Psoas muscle (tissue), 8 donors: ENCODE measurements around the gene MIAT. TPM values are rescaled to one million over a fixed set of nuclear protein-coding genes. Genes with fewer than 3 reads are reported as not detected.
A peak's percentile ranks its signal among the peaks of the same experiment; 100 is the strongest.
"Not testable (repeated sequence)": the region's sequence is repeated elsewhere in the genome, so short reads cannot be mapped to it uniquely, and the experiment has no call there.

ENCODE experiments used
- ATAC-seq, 4 donors: fragments of 200-7000 bp; cut with Tn5 transposase; one replicate each; pipeline ENCODE4 v1.9.1; 2020; ENCODE audit warnings: moderate library complexity in 3 of 4, mild to moderate bottlenecking in 2 of 4
- DNase-seq, 2 donors: peaks; one replicate each; pipeline ENCODE4 v3.0.0-alpha.2; 2020
- H3K27ac ChIP-seq: fragments of 200-600 bp; one replicate; pipeline ENCODE4 v1.8.0; 2022
- H3K27me3 ChIP-seq, 3 donors: fragments of 200-600 bp in 1 of 3; one replicate each; pipeline versions ENCODE4 v1.6.1 to v1.8.0; 2013 to 2022; ENCODE audit warnings: low read length in 2 of 3, mild to moderate bottlenecking in 2 of 3, moderate library complexity in 1 of 3; ENCODE audit not compliant: insufficient read depth in 3 of 3
- H3K36me3 ChIP-seq, 2 donors: fragments of 200-600 bp in 1 of 2; one replicate each; pipeline versions ENCODE4 v1.6.1 to v1.8.0; 2013 to 2022; ENCODE audit warnings: low read depth in 1 of 2, mild to moderate bottlenecking in 1 of 2, moderate library complexity in 1 of 2; ENCODE audit not compliant: insufficient read depth in 1 of 2
- H3K4me1 ChIP-seq: fragments of 200-600 bp; one replicate; pipeline ENCODE4 v1.8.0; 2022
- H3K4me3 ChIP-seq: fragments of 200-600 bp; one replicate; pipeline ENCODE4 v1.8.0; 2022; ENCODE audit warnings: mild to moderate bottlenecking
- H3K9me3 ChIP-seq: fragments of 200-600 bp; one replicate; pipeline ENCODE4 v1.8.0; 2022
- WGBS, 3 donors: extraction: QIAGEN DNeasy Blood & Tissue Kit; methylation state at CpG; one replicate each; pipeline versions ENCODE4 v1.1.6 to v1.1.7; 2013; 5-methylcytosine and 5-hydroxymethylcytosine counted together
- intact Hi-C, 2 donors: fragments of 100-400 bp; cut with DNase I; formaldehyde crosslinking; loops; one replicate each; pipeline versions ENCODE4 v1.11.0 to v1.14.2; 2022
- polyA plus RNA-seq, 3 donors: library from polyadenylated mRNA; stranded (reverse); fragments of 200-250 nt; gene quantifications; one replicate each; pipeline ENCODE4 v1.2.3, GENCODE V29; 2013
- total RNA-seq, 4 donors: library from RNA; stranded (reverse); fragmentation: NEBNext Ultra II Directional in 2 of 4; extraction: Animal tissue kit (Norgen Biotek cat#: 25700) in 2 of 4; gene quantifications; one replicate each; pipeline versions ENCODE4 v1.2.1 to v1.2.4, GENCODE V29; 2021 to 2023
- TF ChIP-seq, protein P1 (sequence below): fragments of 200-600 bp; IDR thresholded peaks from one replicate; pipeline ENCODE4 v1.8.0; 2022; ENCODE audit warnings: antibody characterized with exemption
- donor health status: healthy with polysubstance abuse.
- donor health status: DM: no; HTN: no; CAD: no; lungs with moderate emphysema.
- donor health status: Bipolar disorder and iron deficiency.
- donor health status: healthy.
- donor health status: DM: yes; HTN: yes; CAD: no.
- donor health status: DM: no; HTN: no; CAD: no.
- donor health status: DM: no; HTN: no; CAD: no.
- donor health status: DM: yes; HTN: yes; CAD: no.

MIAT gene
- total and polyA plus RNA-seq, 7 donors = 0.04 to 0.59 (median 0.30) TPM

DNA sequence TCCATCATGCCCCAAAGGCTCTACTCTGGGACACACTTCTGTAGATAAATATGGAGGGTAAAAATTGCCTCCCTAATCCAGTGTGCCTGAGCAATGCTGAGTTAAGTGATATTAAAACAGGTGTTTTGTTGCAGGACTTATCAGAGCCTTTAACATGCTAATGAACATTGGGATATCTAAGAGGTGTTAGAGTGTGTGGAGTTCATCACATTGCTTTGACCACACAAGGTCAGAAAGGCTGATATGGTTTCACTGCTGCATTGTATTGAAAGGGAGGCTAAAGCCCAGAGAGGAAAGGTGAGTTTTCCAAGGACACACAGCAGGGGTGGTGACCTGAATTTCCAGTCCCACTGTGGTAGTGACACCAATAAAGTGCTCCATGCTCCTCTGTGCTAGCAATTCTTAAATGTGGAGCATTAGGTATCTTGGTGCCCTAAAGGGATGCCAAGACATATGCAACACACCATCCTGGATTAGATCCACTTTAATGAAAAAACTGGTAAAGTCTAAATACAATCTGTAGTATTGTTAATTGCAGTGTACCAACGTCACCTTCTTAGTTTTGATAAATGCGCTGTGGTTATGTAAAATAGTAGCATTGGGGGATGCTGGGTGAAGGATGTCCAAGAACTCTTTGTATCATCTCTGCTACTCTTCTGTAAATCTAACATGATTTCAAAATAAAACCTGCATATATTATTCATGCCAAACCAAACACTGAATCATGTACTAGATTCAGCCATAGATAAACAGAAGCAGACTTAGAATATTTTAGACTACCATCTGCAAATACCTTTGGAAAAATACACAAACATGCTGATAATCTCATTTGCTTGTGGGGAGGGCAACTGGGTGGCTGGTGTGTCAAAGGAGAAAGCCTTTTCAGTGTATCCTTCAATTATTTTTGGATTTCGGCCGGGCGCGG is 45.8 kb downstream of the MIAT start:
- Histone ChIP-seq H3K9me3 (no peaks in the 10 kb centered on the region), H3K4me1 (peaks cover 6% of the 10 kb centered on the region), H3K27me3 (no peaks in the 10 kb centered on the region), H3K27ac (no peak overlapping the region), H3K36me3 (peaks cover 0 to 3% of the 10 kb centered on the region in 2 donors), H3K4me3 (no peak overlapping the region)
- intact Hi-C loops = no loop called here
- ATAC-seq = no peak
- WGBS, 3 donors = 97 to 98% (median 98%) methylated on average over 6 of the region's 6 CpGs
- no peak for DNase-seq
- TF ChIP-seq, protein P1, sequence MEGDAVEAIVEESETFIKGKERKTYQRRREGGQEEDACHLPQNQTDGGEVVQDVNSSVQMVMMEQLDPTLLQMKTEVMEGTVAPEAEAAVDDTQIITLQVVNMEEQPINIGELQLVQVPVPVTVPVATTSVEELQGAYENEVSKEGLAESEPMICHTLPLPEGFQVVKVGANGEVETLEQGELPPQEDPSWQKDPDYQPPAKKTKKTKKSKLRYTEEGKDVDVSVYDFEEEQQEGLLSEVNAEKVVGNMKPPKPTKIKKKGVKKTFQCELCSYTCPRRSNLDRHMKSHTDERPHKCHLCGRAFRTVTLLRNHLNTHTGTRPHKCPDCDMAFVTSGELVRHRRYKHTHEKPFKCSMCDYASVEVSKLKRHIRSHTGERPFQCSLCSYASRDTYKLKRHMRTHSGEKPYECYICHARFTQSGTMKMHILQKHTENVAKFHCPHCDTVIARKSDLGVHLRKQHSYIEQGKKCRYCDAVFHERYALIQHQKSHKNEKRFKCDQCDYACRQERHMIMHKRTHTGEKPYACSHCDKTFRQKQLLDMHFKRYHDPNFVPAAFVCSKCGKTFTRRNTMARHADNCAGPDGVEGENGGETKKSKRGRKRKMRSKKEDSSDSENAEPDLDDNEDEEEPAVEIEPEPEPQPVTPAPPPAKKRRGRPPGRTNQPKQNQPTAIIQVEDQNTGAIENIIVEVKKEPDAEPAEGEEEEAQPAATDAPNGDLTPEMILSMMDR = no peak

DNA sequence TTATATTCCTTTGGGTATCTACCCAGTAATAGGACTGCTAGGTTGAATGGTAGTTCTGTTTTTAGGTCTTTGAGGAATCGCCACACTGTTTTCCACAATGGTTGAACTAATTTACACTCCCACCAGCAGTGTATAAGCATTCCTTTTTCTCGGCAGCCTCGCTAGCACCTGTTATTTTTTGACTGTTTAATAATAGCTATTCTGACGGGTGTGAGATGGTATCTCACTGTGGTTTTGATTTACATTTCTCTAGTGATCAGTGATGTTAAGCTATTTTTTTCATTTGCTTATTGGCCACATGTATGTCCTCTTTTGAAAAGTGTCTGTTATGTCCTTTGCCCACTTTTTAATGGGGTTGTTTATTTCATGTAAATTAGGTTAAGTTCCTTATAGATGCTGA is 48.0 kb downstream of the MIAT start:
- H3K27me3 ChIP-seq, H3K36me3 ChIP-seq, H3K9me3 ChIP-seq, H3K4me1 ChIP-seq, DNase-seq, intact Hi-C loops, H3K4me3 ChIP-seq, H3K27ac ChIP-seq: not testable (repeated sequence)
- ATAC-seq = peak in 3 of 4 donors; percentile 43 to 55 (median 44)
- WGBS, 3 donors = 28 to 42% (median 38%) methylated on average over 4 of the region's 4 CpGs

DNA sequence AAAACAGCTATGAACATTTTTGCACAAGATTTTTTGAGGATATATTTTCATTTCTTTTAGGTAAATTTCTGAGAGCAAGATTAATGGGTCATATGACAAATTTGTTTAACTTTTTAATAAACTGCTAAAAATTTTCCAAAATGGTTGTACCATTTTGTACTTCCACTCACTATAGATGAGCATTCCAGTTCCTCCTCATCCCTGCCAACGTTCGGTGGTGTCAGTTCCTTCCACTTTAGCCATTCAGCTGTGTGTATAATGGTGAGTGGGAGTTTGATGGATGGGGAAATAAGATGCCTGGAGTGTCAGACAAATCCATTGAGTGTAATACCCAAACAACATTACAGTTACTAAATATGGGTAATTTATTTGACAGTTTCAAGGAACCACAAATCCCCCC is 49.7 kb downstream of the MIAT start:
- intact Hi-C loops = no loop called here
- no peak overlapping the region for H3K27ac ChIP-seq
- DNase-seq (no peak), ATAC-seq (no peak)
- H3K4me1 ChIP-seq = peaks cover 10% of the 10 kb centered on the region
- H3K4me3 ChIP-seq = no peak overlapping the region
- no peaks in the 10 kb centered on the region for H3K27me3 ChIP-seq
- H3K36me3 ChIP-seq = peaks cover 0 to 8% of the 10 kb centered on the region in 2 donors
- no peaks in the 10 kb centered on the region for H3K9me3 ChIP-seq
- WGBS, 3 donors = 62 to 81% (median 79%) methylated on average over 2 of the region's 2 CpGs
- TF ChIP-seq, protein P1 = no peak

DNA sequence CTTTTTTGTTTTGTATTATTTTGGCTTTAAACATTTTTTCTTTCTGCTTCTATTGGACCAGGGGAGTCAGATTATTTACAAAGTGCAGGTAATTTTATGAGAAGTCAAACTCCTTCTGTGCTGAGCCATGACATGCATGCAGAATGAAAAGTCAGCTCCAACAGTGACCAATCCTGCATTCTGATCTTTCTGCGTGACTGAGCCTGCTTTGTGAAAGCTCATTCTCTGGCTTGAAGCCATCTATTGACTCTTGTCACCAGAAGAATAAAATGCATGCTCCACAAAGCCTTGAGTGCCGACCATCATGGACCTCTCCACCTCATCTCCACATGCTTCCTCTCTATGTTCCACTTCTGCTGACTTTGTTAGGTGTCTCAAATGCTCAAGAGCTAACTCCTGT is 50.2 kb downstream of the MIAT start:
- TF ChIP-seq, protein P1 = no peak
- Histone ChIP-seq H3K4me3 (no peak overlapping the region), H3K4me1 (peaks cover 10% of the 10 kb centered on the region), H3K36me3 (peaks cover 0 to 5% of the 10 kb centered on the region in 2 donors), H3K9me3 (no peaks in the 10 kb centered on the region), H3K27me3 (no peaks in the 10 kb centered on the region), H3K27ac (no peak overlapping the region)
- DNase-seq (no peak), ATAC-seq (peak in 2 of 4 donors; percentile 38 to 49)
- intact Hi-C loops = no loop called here
- 42 to 67% (median 66%) methylated on average over 2 of the region's 2 CpGs for WGBS, 3 donors

DNA sequence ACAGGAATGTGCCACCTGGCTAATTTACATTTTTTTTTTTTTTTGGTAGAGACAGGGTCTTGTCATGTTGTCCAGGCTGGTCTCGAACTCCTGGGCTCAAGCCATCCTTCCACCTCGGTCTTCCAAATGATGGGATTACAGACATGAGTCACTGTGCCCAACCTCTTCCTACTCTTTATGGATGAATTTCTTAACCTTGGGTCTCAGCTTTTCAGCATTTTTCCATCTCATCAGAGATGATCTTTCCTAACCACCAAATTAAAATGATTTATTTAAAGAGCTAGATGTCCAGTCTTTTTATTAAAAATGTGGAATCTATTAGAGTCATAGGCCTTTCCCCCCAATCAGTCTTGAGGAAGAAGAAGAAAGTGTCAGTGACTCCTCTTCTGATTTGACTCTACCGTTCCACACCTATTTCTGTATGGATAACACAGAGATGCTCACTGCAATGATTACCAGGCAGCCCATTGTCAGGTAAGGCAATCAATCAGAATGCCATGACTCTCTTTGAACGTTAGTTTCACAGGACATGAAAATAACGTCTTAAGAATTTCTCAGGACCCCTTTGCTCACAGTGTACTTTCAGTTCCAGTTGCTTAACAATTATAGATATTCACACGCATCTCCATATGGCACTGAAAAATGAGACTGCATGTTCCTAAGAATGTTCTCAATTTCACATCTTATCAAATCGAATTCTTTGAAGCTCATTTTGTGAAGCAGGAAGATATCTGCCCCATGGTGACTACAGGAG is 51.0 kb downstream of the MIAT start:
- H3K9me3 ChIP-seq = no peaks in the 10 kb centered on the region
- no peak overlapping the region for H3K27ac ChIP-seq
- DNase-seq = no peak
- H3K27me3 ChIP-seq = no peaks in the 10 kb centered on the region
- H3K4me3 ChIP-seq = no peak overlapping the region
- ATAC-seq = no peak
- H3K4me1 ChIP-seq = peaks cover 10% of the 10 kb centered on the region
- peaks cover 0 to 5% of the 10 kb centered on the region in 2 donors for H3K36me3 ChIP-seq
- WGBS, 3 donors = 64 to 69% (median 66%) methylated on average over 7 of the region's 7 CpGs
- TF ChIP-seq, protein P1 = no peak
- intact Hi-C loops = no loop called here
